ENCODE results near the gene POPDC3. TPM values are rescaled to one million over a fixed set of nuclear protein-coding genes. Genes with fewer than 3 reads are reported as not detected.

The POPDC3 gene
- total and polyA plus RNA-seq, 8 donors, result 2.9 to 19.7 (median 6.7) TPM; not detected in 3

GRCh38 chr6:105108631-105109262 lies 71.1 kb downstream of the POPDC3 start:
- no peak overlapping the region for H3K27ac ChIP-seq
- TF ChIP-seq POLR2AphosphoS5 (IDR thresholded peaks at IDR 0.05), result no peak
- H3K36me3 ChIP-seq, result peaks cover 0 to 32% (median 8%) of the 10 kb centered on the region in 4 donors
- H3K4me1 ChIP-seq, result peaks cover 0 to 3% (median 0%) of the 10 kb centered on the region in 4 donors
- H3K27me3 ChIP-seq, result no peaks in the 10 kb centered on the region
- H3K9me3 ChIP-seq, result no peaks in the 10 kb centered on the region
- no peak for DNase-seq
- H3K4me3 ChIP-seq, result no peak overlapping the region
- intact Hi-C loops (cut with DNase I; ENCODE audit: low total_unique reads), result no loop called here
- 79 to 85% (median 83%) methylated on average over 7 of the region's 7 CpGs for WGBS, 5 donors

Other genes with a start within 250 kb of the POPDC3 start
- gene LIN28B, start 222.9 kb downstream of the POPDC3 start, total RNA-seq, result not detected
- gene LIN28B, start 222.9 kb downstream of the POPDC3 start, polyA plus RNA-seq, result not detected
- 10 to 100 TPM; 12.8 to 53.3 (median 37.1) TPM for gene PREP, start 223.1 kb upstream of the POPDC3 start, total RNA-seq
- 10 to 100 TPM; 11.0 to 17.9 (median 13.2) TPM for gene PREP, start 223.1 kb upstream of the POPDC3 start, polyA plus RNA-seq

All from stomach (tissue), 9 donors.